Hypothalamus (tissue), 51 donors: ENCODE data around the gene STN1.

Experiments
- DNase-seq, 51 donors: peaks; one replicate each; lab custom pipeline; 2025; lab: John Stamatoyannopoulos, UW

STN1 gene

GRCh38 chr10:103834436-103835095 lies 83.4 kb downstream of the STN1 start:
- no peak for DNase-seq

- peak in 1 of 51 donors; percentile 7 for DNase-seq
Measured at GRCh38 chr10:103833731-103834365, 84.1 kb downstream of the STN1 start.

- DNase-seq, result no peak
Measured at GRCh38 chr10:103832806-103833205, 85.2 kb downstream of the STN1 start.
